Midbrain (tissue), 1 donor: ENCODE measurements around the gene DRC1.

ENCODE experiments used
- DNase-seq: peaks from one replicate; lab custom pipeline; 2025; lab: John Stamatoyannopoulos, UW

DRC1 gene

GRCh38 chr2:26399771-26400376 lies 1.8 kb upstream of the DRC1 start:
- no peak for DNase-seq

GRCh38 chr2:26400723-26401122 lies 997 bp upstream of the DRC1 start:
- no peak for DNase-seq

GRCh38 chr2:26407526-26407925 lies 5.8 kb downstream of the DRC1 start:
- no peak for DNase-seq

GRCh38 chr2:26409785-26410184 lies 8.1 kb downstream of the DRC1 start:
- no peak for DNase-seq

GRCh38 chr2:26410764-26411243 lies 9.1 kb downstream of the DRC1 start:
- no peak for DNase-seq

GRCh38 chr2:26411419-26411818 lies 9.7 kb downstream of the DRC1 start:
- no peak for DNase-seq

GRCh38 chr2:26412091-26412673 lies 10.5 kb downstream of the DRC1 start:
- DNase-seq = no peak

- no peak for DNase-seq
Observed at GRCh38 chr2:26414311-26414710, 12.6 kb downstream of the DRC1 start.

GRCh38 chr2:26421961-26422360 lies 20.2 kb downstream of the DRC1 start:
- no peak for DNase-seq

- no peak for DNase-seq
Observed at GRCh38 chr2:26422947-26423629, 21.4 kb downstream of the DRC1 start.

GRCh38 chr2:26423750-26424149 lies 22.0 kb downstream of the DRC1 start:
- no peak for DNase-seq

- no peak for DNase-seq
Observed at GRCh38 chr2:26424221-26424620, 22.5 kb downstream of the DRC1 start.

GRCh38 chr2:26428846-26429245 lies 27.1 kb downstream of the DRC1 start:
- DNase-seq = no peak

- DNase-seq = no peak
Observed at GRCh38 chr2:26429779-26430578, 28.3 kb downstream of the DRC1 start.

GRCh38 chr2:26430826-26431225 lies 29.1 kb downstream of the DRC1 start:
- no peak for DNase-seq

- DNase-seq = no peak
Observed at GRCh38 chr2:26432363-26432762, 30.6 kb downstream of the DRC1 start.

GRCh38 chr2:26432859-26433258 lies 31.1 kb downstream of the DRC1 start:
- no peak for DNase-seq

GRCh38 chr2:26435106-26435505 lies 33.4 kb downstream of the DRC1 start:
- no peak for DNase-seq

- no peak for DNase-seq
Observed at GRCh38 chr2:26438526-26438925, 36.8 kb downstream of the DRC1 start.

GRCh38 chr2:26438926-26439325 lies 37.2 kb downstream of the DRC1 start:
- no peak for DNase-seq

GRCh38 chr2:26442301-26442700 lies 40.6 kb downstream of the DRC1 start:
- DNase-seq = no peak

- no peak for DNase-seq
Observed at GRCh38 chr2:26442707-26443106, 41.0 kb downstream of the DRC1 start.

GRCh38 chr2:26444236-26444635 lies 42.5 kb downstream of the DRC1 start:
- DNase-seq = no peak
